HepG2 (cell line): ENCODE results near the gene HIF1AN. TPM values are rescaled to one million over a fixed set of nuclear protein-coding genes. Genes with fewer than 3 reads are reported as not detected.
A peak's percentile ranks its signal among the peaks of the same experiment; 100 is the strongest.

Experiments
- CENPX ChIP-seq: sonication (generic); formaldehyde crosslinking; IDR thresholded peaks from 2 replicates; pipeline ENCODE4 v1.9.0; 2021; ENCODE audit warnings: mild to moderate bottlenecking, missing genetic modification reagents, moderate library complexity
- GMEB1 ChIP-seq: sonication (generic); formaldehyde crosslinking; IDR thresholded peaks from 2 replicates; pipeline ENCODE4 v1.5.1; 2020; ENCODE audit warnings: missing genetic modification reagents, mild to moderate bottlenecking, borderline replicate concordance
- MED1 ChIP-seq: sonication (generic); formaldehyde crosslinking; IDR thresholded peaks from 2 replicates; pipeline ENCODE4 v1.4.0; 2020; ENCODE audit warnings: missing genetic modification reagents
- NAIF1 ChIP-seq: sonication (generic); formaldehyde crosslinking; IDR thresholded peaks from 2 replicates; pipeline ENCODE4 v1.5.0; 2020; ENCODE audit warnings: mild to moderate bottlenecking, missing genetic modification reagents, borderline replicate concordance
- NFIC ChIP-seq: IDR thresholded peaks from 2 replicates; pipeline ENCODE4 v1.6.1; 2012; ENCODE audit warnings: mild to moderate bottlenecking, low read length, inconsistent platforms
- RBFOX2 ChIP-seq: fragments of 200-400 bp; formaldehyde crosslinking; IDR thresholded peaks from 2 replicates; pipeline ENCODE4 v1.6.1; 2017; ENCODE audit warnings: low read depth, mild to moderate bottlenecking, low read length
- RNF2 ChIP-seq: fragments of 450-650 bp; conservative IDR thresholded peaks from 2 replicates; pipeline ENCODE4 v1.6.1; 2016; ENCODE audit warnings: low read depth
- TAF15 ChIP-seq: fragments of 200-400 bp; formaldehyde crosslinking; IDR thresholded peaks from one replicate; pipeline ENCODE4 v1.6.1; 2018; ENCODE audit warnings: mild to moderate bottlenecking, low read depth, low read length; ENCODE audit not compliant: poor library complexity, severe bottlenecking
- TFDP2 ChIP-seq: sonication (generic); formaldehyde crosslinking; IDR thresholded peaks from 2 replicates; pipeline ENCODE4 v1.4.0; 2020; ENCODE audit warnings: missing genetic modification reagents
- USF2 ChIP-seq, 2 experiments: sonication (generic) in 1 of 2; formaldehyde crosslinking in 1 of 2; IDR thresholded peaks; 2 replicates each; pipeline versions ENCODE4 v1.5.1 to v1.6.1; 2011 to 2020; ENCODE audit warnings: borderline replicate concordance in 1 of 2, low read depth in 1 of 2, low read length in 1 of 2, mild to moderate bottlenecking in 1 of 2, missing genetic modification reagents in 1 of 2, moderate library complexity in 1 of 2
- ZNF101 ChIP-seq: sonication (generic); formaldehyde crosslinking; IDR thresholded peaks from 2 replicates; pipeline ENCODE4 v1.4.0; 2020; ENCODE audit warnings: mild to moderate bottlenecking, low read depth, missing genetic modification reagents, borderline replicate concordance
- ZNF142 ChIP-seq: sonication (generic); formaldehyde crosslinking; IDR thresholded peaks from 2 replicates; pipeline ENCODE4 v1.4.0; 2020; ENCODE audit warnings: missing genetic modification reagents
- ZNF17 ChIP-seq: sonication (generic); formaldehyde crosslinking; IDR thresholded peaks from 2 replicates; pipeline ENCODE4 v1.5.0; 2020; ENCODE audit warnings: mild to moderate bottlenecking, missing genetic modification reagents
- ZNF670 ChIP-seq: sonication (generic); formaldehyde crosslinking; IDR thresholded peaks from 2 replicates; pipeline ENCODE4 v1.8.0; 2022; ENCODE audit warnings: mild to moderate bottlenecking, missing genetic modification reagents, borderline replicate concordance
- ZNF788 ChIP-seq: sonication (generic); formaldehyde crosslinking; IDR thresholded peaks from 2 replicates; pipeline ENCODE4 v1.5.0; 2020; ENCODE audit warnings: mild to moderate bottlenecking, missing genetic modification reagents, borderline replicate concordance
- polyA plus RNA-seq, 8 experiments: library from polyadenylated mRNA; depleted of rRNA in 3 of 8; stranded (reverse) in 7 of 8; unstranded in 1 of 8; fragments of >200 nt; fragmentation: Illumina TruSeq in 4 of 8; extraction: Trizol in 4 of 8; gene quantifications; 2 replicates each; pipeline versions ENCODE4 v1.2.1 to v1.2.3, GENCODE V29; 2011 to 2016; ENCODE audit warnings: low read depth in 4 of 8, missing spikeins in 1 of 8, mixed read lengths in 1 of 8; ENCODE audit not compliant: insufficient read depth in 1 of 8
- total RNA-seq, 5 experiments: library from RNA; depleted of rRNA; stranded (reverse); fragments of >200 nt; fragmentation: Illumina TruSeq; extraction: Trizol; gene quantifications; 2 replicates each; pipeline ENCODE4 v1.2.3, GENCODE V29; 2016; ENCODE audit warnings: low read depth in 1 of 5

HIF1AN gene
- total and polyA plus RNA-seq, 2 of the 13 experiments (the other 11 are each of a cell fraction or from before 2014, with no cell fraction given): 8.6 to 10.7 TPM

- TF ChIP-seq ZNF142 (CRISPR knock-in tag) (0 out of 2 replicates have a peak, but pooled peaks have one; percentile 37), NAIF1 (CRISPR knock-in tag) (no peak), TFDP2 (CRISPR knock-in tag) (peak; percentile 82), ZNF670 (CRISPR knock-in tag) (no peak), USF2 (IDR thresholded peaks at IDR 0.05; ENCODE audit: low read depth, low read length) (no peak), USF2 (CRISPR knock-in tag; IDR thresholded peaks at IDR 0.05; ENCODE audit: borderline replicate concordance) (no peak), MED1 (CRISPR knock-in tag) (no peak), ZNF17 (CRISPR knock-in tag) (no peak), GMEB1 (CRISPR knock-in tag) (no peak), ZNF788 (CRISPR knock-in tag) (peak; percentile 45; the same call in 1 of the 2 replicates), CENPX (CRISPR knock-in tag) (no peak), RBFOX2 (peak; percentile 28; the same call in 1 of the 2 replicates), ZNF101 (CRISPR knock-in tag) (no peak), RNF2 (no peak), NFIC (no peak), TAF15 (no peak)
Measured at GRCh38 chr10:100519311-100520051, 16.3 kb upstream of the HIF1AN start, which contains the start of gene SEC31B (continued).
